HEK293 (cell line): ENCODE results near the gene FASLG.

ENCODE experiments used
- EGR2 ChIP-seq: fragments of 450-650 bp; formaldehyde crosslinking; IDR thresholded peaks from 2 replicates; pipeline ENCODE4 v1.5.1; 2016; ENCODE audit warnings: low read depth, missing biosample characterization, missing genetic modification characterization
- PRDM1 ChIP-seq: fragments of 450-650 bp; formaldehyde crosslinking; IDR thresholded peaks from 2 replicates; pipeline ENCODE4; 2016; ENCODE audit warnings: missing biosample characterization, missing genetic modification characterization
- RBAK ChIP-seq: fragments of 450-650 bp; formaldehyde crosslinking; IDR thresholded peaks from 2 replicates; pipeline ENCODE4 v1.5.1; 2016; ENCODE audit warnings: missing biosample characterization, missing genetic modification characterization
- ZNF138 ChIP-seq: fragments of 450-650 bp; formaldehyde crosslinking; IDR thresholded peaks from 2 replicates; pipeline ENCODE4 v1.5.1; 2016; ENCODE audit warnings: missing biosample characterization, missing genetic modification characterization, borderline replicate concordance
- ZNF292 ChIP-seq: fragments of 450-650 bp; formaldehyde crosslinking; IDR thresholded peaks from 2 replicates; pipeline ENCODE4 v1.5.1; 2016; ENCODE audit warnings: low read depth, missing biosample characterization, missing genetic modification characterization, borderline replicate concordance
- ZNF350 ChIP-seq: fragments of 450-650 bp; formaldehyde crosslinking; IDR thresholded peaks from 2 replicates; pipeline ENCODE4 v1.5.0; 2017; ENCODE audit warnings: missing biosample characterization, mild to moderate bottlenecking, missing genetic modification characterization
- TF ChIP-seq, protein P1 (sequence below): fragments of 450-650 bp; formaldehyde crosslinking; IDR thresholded peaks from 2 replicates; pipeline ENCODE4 v1.5.1; 2017; ENCODE audit warnings: missing biosample characterization, missing genetic modification characterization
- TF ChIP-seq, protein P2 (sequence below): fragments of 450-650 bp; formaldehyde crosslinking; conservative IDR thresholded peaks from 2 replicates; pipeline ENCODE4 v1.5.1; 2016; ENCODE audit warnings: low read depth, missing biosample characterization, missing genetic modification characterization
- TF ChIP-seq, protein P3 (sequence below): fragments of 450-650 bp; formaldehyde crosslinking; IDR thresholded peaks from 2 replicates; pipeline ENCODE4 v1.5.1; 2017; ENCODE audit warnings: missing biosample characterization, missing genetic modification characterization
- TF ChIP-seq, protein P4 (sequence below): fragments of 450-650 bp; formaldehyde crosslinking; IDR thresholded peaks from 2 replicates; pipeline ENCODE4 v1.5.1; 2016; ENCODE audit warnings: missing biosample characterization, missing genetic modification characterization
- TF ChIP-seq, protein P5 (sequence below): fragments of 450-650 bp; formaldehyde crosslinking; IDR thresholded peaks from 2 replicates; pipeline ENCODE4 v1.5.1; 2016; ENCODE audit warnings: missing biosample characterization, missing genetic modification characterization
- TF ChIP-seq, protein P6 (sequence below): fragments of 450-650 bp; formaldehyde crosslinking; IDR thresholded peaks from 2 replicates; pipeline ENCODE4 v1.5.1; 2016; ENCODE audit warnings: missing biosample characterization, missing genetic modification characterization

FASLG gene

DNA sequence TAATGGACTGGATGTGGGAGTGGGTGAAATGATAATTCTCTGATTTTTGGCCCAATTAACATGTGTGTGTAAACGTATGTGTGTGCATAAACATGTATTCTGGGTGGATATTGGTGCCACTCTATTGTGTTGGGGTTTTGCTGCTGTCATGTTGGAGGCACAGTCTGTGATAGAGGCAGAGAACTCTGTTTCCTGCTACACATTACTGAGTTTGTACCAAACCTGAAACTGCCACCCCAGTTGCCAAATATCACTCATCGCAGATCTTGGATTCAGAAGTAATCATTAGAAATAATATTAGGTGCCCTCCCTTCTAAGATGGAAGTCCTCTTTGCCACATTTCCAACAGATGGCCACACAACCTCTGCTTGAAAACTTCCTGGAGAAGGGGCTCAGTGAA lies 13.8 kb downstream of the FASLG start (continued):
- TF ChIP-seq, protein P1, sequence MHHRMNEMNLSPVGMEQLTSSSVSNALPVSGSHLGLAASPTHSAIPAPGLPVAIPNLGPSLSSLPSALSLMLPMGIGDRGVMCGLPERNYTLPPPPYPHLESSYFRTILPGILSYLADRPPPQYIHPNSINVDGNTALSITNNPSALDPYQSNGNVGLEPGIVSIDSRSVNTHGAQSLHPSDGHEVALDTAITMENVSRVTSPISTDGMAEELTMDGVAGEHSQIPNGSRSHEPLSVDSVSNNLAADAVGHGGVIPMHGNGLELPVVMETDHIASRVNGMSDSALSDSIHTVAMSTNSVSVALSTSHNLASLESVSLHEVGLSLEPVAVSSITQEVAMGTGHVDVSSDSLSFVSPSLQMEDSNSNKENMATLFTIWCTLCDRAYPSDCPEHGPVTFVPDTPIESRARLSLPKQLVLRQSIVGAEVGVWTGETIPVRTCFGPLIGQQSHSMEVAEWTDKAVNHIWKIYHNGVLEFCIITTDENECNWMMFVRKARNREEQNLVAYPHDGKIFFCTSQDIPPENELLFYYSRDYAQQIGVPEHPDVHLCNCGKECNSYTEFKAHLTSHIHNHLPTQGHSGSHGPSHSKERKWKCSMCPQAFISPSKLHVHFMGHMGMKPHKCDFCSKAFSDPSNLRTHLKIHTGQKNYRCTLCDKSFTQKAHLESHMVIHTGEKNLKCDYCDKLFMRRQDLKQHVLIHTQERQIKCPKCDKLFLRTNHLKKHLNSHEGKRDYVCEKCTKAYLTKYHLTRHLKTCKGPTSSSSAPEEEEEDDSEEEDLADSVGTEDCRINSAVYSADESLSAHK (tag by site-specific recombination): no peak
- TF ChIP-seq ZNF292 (tag by site-specific recombination): no peak
- TF ChIP-seq ZNF350: no peak
- TF ChIP-seq, protein P2, sequence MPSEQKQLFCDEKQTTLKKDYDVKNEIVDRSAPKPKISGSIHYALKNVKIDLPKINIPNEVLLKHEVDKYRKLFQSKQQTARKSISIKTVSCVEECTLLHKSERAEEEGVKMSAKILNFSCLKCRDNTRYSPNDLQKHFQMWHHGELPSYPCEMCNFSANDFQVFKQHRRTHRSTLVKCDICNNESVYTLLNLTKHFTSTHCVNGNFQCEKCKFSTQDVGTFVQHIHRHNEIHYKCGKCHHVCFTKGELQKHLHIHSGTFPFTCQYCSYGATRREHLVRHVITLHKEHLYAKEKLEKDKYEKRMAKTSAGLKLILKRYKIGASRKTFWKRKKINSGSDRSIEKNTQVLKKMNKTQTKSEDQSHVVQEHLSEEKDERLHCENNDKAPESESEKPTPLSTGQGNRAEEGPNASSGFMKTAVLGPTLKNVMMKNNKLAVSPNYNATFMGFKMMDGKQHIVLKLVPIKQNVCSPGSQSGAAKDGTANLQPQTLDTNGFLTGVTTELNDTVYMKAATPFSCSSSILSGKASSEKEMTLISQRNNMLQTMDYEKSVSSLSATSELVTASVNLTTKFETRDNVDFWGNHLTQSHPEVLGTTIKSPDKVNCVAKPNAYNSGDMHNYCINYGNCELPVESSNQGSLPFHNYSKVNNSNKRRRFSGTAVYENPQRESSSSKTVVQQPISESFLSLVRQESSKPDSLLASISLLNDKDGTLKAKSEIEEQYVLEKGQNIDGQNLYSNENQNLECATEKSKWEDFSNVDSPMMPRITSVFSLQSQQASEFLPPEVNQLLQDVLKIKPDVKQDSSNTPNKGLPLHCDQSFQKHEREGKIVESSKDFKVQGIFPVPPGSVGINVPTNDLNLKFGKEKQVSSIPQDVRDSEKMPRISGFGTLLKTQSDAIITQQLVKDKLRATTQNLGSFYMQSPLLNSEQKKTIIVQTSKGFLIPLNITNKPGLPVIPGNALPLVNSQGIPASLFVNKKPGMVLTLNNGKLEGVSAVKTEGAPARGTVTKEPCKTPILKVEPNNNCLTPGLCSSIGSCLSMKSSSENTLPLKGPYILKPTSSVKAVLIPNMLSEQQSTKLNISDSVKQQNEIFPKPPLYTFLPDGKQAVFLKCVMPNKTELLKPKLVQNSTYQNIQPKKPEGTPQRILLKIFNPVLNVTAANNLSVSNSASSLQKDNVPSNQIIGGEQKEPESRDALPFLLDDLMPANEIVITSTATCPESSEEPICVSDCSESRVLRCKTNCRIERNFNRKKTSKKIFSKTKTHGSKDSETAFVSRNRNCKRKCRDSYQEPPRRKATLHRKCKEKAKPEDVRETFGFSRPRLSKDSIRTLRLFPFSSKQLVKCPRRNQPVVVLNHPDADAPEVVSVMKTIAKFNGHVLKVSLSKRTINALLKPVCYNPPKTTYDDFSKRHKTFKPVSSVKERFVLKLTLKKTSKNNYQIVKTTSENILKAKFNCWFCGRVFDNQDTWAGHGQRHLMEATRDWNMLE: no peak
- TF ChIP-seq, protein P3, sequence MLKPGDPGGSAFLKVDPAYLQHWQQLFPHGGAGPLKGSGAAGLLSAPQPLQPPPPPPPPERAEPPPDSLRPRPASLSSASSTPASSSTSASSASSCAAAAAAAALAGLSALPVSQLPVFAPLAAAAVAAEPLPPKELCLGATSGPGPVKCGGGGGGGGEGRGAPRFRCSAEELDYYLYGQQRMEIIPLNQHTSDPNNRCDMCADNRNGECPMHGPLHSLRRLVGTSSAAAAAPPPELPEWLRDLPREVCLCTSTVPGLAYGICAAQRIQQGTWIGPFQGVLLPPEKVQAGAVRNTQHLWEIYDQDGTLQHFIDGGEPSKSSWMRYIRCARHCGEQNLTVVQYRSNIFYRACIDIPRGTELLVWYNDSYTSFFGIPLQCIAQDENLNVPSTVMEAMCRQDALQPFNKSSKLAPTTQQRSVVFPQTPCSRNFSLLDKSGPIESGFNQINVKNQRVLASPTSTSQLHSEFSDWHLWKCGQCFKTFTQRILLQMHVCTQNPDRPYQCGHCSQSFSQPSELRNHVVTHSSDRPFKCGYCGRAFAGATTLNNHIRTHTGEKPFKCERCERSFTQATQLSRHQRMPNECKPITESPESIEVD (tag by site-specific recombination): no peak
- TF ChIP-seq ZNF138 (tag by site-specific recombination): no peak
- TF ChIP-seq, protein P4, sequence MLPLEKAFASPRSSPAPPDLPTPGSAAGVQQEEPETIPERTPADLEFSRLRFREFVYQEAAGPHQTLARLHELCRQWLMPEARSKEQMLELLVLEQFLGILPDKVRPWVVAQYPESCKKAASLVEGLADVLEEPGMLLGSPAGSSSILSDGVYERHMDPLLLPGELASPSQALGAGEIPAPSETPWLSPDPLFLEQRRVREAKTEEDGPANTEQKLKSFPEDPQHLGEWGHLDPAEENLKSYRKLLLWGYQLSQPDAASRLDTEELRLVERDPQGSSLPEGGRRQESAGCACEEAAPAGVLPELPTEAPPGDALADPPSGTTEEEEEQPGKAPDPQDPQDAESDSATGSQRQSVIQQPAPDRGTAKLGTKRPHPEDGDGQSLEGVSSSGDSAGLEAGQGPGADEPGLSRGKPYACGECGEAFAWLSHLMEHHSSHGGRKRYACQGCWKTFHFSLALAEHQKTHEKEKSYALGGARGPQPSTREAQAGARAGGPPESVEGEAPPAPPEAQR (tag by site-specific recombination): no peak
- TF ChIP-seq, protein P5, sequence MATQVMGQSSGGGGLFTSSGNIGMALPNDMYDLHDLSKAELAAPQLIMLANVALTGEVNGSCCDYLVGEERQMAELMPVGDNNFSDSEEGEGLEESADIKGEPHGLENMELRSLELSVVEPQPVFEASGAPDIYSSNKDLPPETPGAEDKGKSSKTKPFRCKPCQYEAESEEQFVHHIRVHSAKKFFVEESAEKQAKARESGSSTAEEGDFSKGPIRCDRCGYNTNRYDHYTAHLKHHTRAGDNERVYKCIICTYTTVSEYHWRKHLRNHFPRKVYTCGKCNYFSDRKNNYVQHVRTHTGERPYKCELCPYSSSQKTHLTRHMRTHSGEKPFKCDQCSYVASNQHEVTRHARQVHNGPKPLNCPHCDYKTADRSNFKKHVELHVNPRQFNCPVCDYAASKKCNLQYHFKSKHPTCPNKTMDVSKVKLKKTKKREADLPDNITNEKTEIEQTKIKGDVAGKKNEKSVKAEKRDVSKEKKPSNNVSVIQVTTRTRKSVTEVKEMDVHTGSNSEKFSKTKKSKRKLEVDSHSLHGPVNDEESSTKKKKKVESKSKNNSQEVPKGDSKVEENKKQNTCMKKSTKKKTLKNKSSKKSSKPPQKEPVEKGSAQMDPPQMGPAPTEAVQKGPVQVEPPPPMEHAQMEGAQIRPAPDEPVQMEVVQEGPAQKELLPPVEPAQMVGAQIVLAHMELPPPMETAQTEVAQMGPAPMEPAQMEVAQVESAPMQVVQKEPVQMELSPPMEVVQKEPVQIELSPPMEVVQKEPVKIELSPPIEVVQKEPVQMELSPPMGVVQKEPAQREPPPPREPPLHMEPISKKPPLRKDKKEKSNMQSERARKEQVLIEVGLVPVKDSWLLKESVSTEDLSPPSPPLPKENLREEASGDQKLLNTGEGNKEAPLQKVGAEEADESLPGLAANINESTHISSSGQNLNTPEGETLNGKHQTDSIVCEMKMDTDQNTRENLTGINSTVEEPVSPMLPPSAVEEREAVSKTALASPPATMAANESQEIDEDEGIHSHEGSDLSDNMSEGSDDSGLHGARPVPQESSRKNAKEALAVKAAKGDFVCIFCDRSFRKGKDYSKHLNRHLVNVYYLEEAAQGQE (tag by site-specific recombination): no peak
- TF ChIP-seq RBAK (tag by site-specific recombination): no peak
- TF ChIP-seq, protein P6, sequence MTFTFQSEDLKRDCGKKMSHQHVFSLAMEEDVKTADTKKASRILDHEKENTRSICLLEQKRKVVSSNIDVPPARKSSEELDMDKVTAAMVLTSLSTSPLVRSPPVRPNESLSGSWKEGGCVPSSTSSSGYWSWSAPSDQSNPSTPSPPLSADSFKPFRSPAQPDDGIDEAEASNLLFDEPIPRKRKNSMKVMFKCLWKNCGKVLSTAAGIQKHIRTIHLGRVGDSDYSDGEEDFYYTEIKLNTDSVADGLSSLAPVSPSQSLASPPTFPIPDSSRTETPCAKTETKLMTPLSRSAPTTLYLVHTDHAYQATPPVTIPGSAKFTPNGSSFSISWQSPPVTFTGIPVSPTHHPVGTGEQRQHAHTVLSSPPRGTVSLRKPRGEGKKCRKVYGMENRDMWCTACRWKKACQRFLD: no peak
- TF ChIP-seq PRDM1: no peak
- no peak for TF ChIP-seq EGR2 (tag by site-specific recombination)
